Anterior cingulate cortex (tissue), 58 donors: Measurements from ENCODE around the gene MEX3C.

Experiments
- DNase-seq, 58 donors: peaks; one replicate each; lab custom pipeline; 2025; lab: John Stamatoyannopoulos, UW

The MEX3C gene

GRCh38 chr18:51160646-51161045 lies 36.8 kb downstream of the MEX3C start:
- DNase-seq: no peak

GRCh38 chr18:51157215-51157614 lies 40.3 kb downstream of the MEX3C start:
- no peak for DNase-seq

- no peak for DNase-seq
Measured at GRCh38 chr18:51154431-51155063, 42.9 kb downstream of the MEX3C start.

GRCh38 chr18:51153659-51154371 lies 43.7 kb downstream of the MEX3C start:
- no peak for DNase-seq

- no peak for DNase-seq
Measured at GRCh38 chr18:51151568-51152511, 45.6 kb downstream of the MEX3C start.

- no peak for DNase-seq
Measured at GRCh38 chr18:51151185-51151567, 46.3 kb downstream of the MEX3C start.

- no peak for DNase-seq
Measured at GRCh38 chr18:51150113-51150700, 47.3 kb downstream of the MEX3C start.

- DNase-seq: no peak
Measured at GRCh38 chr18:51149670-51150069, 47.8 kb downstream of the MEX3C start.

GRCh38 chr18:51146909-51147308 lies 50.6 kb downstream of the MEX3C start:
- no peak for DNase-seq

GRCh38 chr18:51138936-51139335 lies 58.5 kb downstream of the MEX3C start:
- no peak for DNase-seq

GRCh38 chr18:51137891-51138290 lies 59.6 kb downstream of the MEX3C start:
- DNase-seq: no peak

- DNase-seq: no peak
Measured at GRCh38 chr18:51137026-51137729, 60.3 kb downstream of the MEX3C start.

- no peak for DNase-seq
Measured at GRCh38 chr18:51135795-51136194, 61.7 kb downstream of the MEX3C start.

GRCh38 chr18:51135364-51135763 lies 62.1 kb downstream of the MEX3C start:
- DNase-seq: no peak

GRCh38 chr18:51134721-51135120 lies 62.8 kb downstream of the MEX3C start:
- no peak for DNase-seq

- DNase-seq: no peak
Measured at GRCh38 chr18:51133580-51134160, 63.8 kb downstream of the MEX3C start.

GRCh38 chr18:51132256-51132935 lies 65.1 kb downstream of the MEX3C start:
- DNase-seq: no peak

- no peak for DNase-seq
Measured at GRCh38 chr18:51128533-51128932, 68.9 kb downstream of the MEX3C start.

GRCh38 chr18:51127664-51128063 lies 69.8 kb downstream of the MEX3C start:
- no peak for DNase-seq
